Neutrophil (primary cell): Measurements from ENCODE around the gene ATXN1.

Experiments
- H3K27ac ChIP-seq: fragments of 200-600 bp; sonication (generic); 2 replicates; pipeline ENCODE4 v1.5.1; 2016; ENCODE audit warnings: mild to moderate bottlenecking, moderate library complexity
- H3K27me3 ChIP-seq: fragments of 200-600 bp; sonication (generic); 2 replicates; pipeline ENCODE4 v1.6.0; 2016; ENCODE audit warnings: mild to moderate bottlenecking
- H3K36me3 ChIP-seq: fragments of 200-600 bp; sonication (generic); 2 replicates; pipeline ENCODE4 v1.5.1; 2017
- H3K4me1 ChIP-seq, 2 experiments: fragments of 200-600 bp in 1 of 2; sonication (generic) in 1 of 2; 1 replicate in 1 of 2; 2 replicates in 1 of 2; pipeline versions ENCODE4 v1.5.1 to v1.6.1; 2013 to 2016; ENCODE audit warnings: low read depth in 1 of 2, low read length in 1 of 2, mild to moderate bottlenecking in 1 of 2, moderate library complexity in 1 of 2; ENCODE audit not compliant: control insufficient read depth in 1 of 2, insufficient read depth in 1 of 2
- H3K4me3 ChIP-seq, 2 experiments: fragments of 200-600 bp in 1 of 2; sonication (generic) in 1 of 2; 1 replicate in 1 of 2; 2 replicates in 1 of 2; pipeline ENCODE4 v1.5.1; 2013 to 2016; ENCODE audit warnings: low read depth in 1 of 2, low read length in 1 of 2, mild to moderate bottlenecking in 1 of 2, moderate library complexity in 1 of 2
- H3K9me3 ChIP-seq: fragments of 200-600 bp; sonication (generic); 2 replicates; pipeline ENCODE4 v1.5.1; 2016
- TF ChIP-seq, protein P1 (sequence below): fragments of 200-600 bp; sonication (generic); IDR thresholded peaks from 2 replicates; pipeline ENCODE4 v1.5.1; 2016; ENCODE audit warnings: antibody characterized with exemption

Gene ATXN1

DNA sequence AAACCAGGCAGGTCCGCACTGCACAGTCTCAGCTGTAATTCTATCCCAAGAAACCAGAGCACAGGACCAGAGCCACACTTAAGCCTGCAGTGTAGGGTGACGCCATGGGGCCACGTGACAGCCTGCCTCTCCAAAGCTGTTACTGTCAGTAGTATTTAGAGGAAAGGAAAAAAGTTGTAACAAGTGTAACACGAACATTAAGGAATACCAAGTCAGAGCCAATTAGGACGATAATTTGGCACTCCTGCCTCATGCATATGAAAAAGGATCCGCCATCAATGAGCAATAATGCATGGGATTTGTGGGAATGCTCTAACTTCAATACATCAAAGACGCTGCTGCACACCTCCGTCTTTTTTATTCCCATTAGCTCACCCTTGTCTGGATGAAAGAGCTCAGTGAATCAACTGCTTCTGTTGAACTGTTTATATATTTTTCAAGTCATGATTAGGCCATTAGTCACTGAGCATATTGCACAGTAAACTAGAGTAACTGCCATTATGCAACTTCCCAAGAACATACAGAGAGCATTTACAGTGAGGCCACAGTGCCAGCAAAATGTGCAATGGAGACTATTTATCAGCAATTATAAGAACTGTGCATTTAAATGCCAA, 79.9 kb downstream of the ATXN1 start:
- H3K36me3 ChIP-seq = no peaks in the 10 kb centered on the region
- H3K9me3 ChIP-seq = no peaks in the 10 kb centered on the region
- H3K27ac ChIP-seq = peak overlapping the region; percentile 91
- H3K4me1 ChIP-seq = peaks cover 72 to 73% of the 10 kb centered on the region in 2 experiments
- H3K4me3 ChIP-seq = peak overlapping the region; percentile 47 to 48
- no peaks in the 10 kb centered on the region for H3K27me3 ChIP-seq
- TF ChIP-seq, protein P1, sequence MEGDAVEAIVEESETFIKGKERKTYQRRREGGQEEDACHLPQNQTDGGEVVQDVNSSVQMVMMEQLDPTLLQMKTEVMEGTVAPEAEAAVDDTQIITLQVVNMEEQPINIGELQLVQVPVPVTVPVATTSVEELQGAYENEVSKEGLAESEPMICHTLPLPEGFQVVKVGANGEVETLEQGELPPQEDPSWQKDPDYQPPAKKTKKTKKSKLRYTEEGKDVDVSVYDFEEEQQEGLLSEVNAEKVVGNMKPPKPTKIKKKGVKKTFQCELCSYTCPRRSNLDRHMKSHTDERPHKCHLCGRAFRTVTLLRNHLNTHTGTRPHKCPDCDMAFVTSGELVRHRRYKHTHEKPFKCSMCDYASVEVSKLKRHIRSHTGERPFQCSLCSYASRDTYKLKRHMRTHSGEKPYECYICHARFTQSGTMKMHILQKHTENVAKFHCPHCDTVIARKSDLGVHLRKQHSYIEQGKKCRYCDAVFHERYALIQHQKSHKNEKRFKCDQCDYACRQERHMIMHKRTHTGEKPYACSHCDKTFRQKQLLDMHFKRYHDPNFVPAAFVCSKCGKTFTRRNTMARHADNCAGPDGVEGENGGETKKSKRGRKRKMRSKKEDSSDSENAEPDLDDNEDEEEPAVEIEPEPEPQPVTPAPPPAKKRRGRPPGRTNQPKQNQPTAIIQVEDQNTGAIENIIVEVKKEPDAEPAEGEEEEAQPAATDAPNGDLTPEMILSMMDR = no peak

- no peaks in the 10 kb centered on the region for H3K9me3 ChIP-seq
- H3K36me3 ChIP-seq = no peaks in the 10 kb centered on the region
- peaks cover 49 to 50% of the 10 kb centered on the region in 2 experiments for H3K4me1 ChIP-seq
- no peaks in the 10 kb centered on the region for H3K27me3 ChIP-seq
- no peak overlapping the region for H3K4me3 ChIP-seq
- no peak overlapping the region for H3K27ac ChIP-seq
- TF ChIP-seq, protein P1 = no peak
Measured at GRCh38 chr6:16679050-16679449, 82.2 kb downstream of the ATXN1 start.

- TF ChIP-seq, protein P1 = no peak
- H3K9me3 ChIP-seq = no peaks in the 10 kb centered on the region
- no peaks in the 10 kb centered on the region for H3K27me3 ChIP-seq
- H3K27ac ChIP-seq = no peak overlapping the region
- H3K4me3 ChIP-seq = no peak overlapping the region
- H3K4me1 ChIP-seq = peaks cover 46 to 47% of the 10 kb centered on the region in 2 experiments
- H3K36me3 ChIP-seq = no peaks in the 10 kb centered on the region
Measured at GRCh38 chr6:16677458-16677857, 83.8 kb downstream of the ATXN1 start.

- Histone ChIP-seq H3K27ac (peak overlapping the region; percentile 38), H3K9me3 (no peaks in the 10 kb centered on the region)
Measured at GRCh38 chr6:16676978-16677377, 84.3 kb downstream of the ATXN1 start.

GRCh38 chr6:16676376-16676775, 84.9 kb downstream of the ATXN1 start:
- no peaks in the 10 kb centered on the region for H3K9me3 ChIP-seq
- H3K4me1 ChIP-seq = peaks cover 46 to 47% of the 10 kb centered on the region in 2 experiments
- no peak overlapping the region for H3K4me3 ChIP-seq
- TF ChIP-seq, protein P1 = no peak
- no peaks in the 10 kb centered on the region for H3K36me3 ChIP-seq
- no peaks in the 10 kb centered on the region for H3K27me3 ChIP-seq
- peak overlapping the region; percentile 38 for H3K27ac ChIP-seq

More at GRCh38 chr6:16676978-16677377, 84.3 kb downstream of the ATXN1 start:
- H3K4me1 ChIP-seq = peaks cover 46 to 47% of the 10 kb centered on the region in 2 experiments
- H3K4me3 ChIP-seq = no peak overlapping the region
- H3K36me3 ChIP-seq = no peaks in the 10 kb centered on the region
- TF ChIP-seq, protein P1 = no peak
- H3K27me3 ChIP-seq = no peaks in the 10 kb centered on the region
